HG02938 (cell line): ENCODE measurements around the gene LMNB1.
"Not testable (repeated sequence)": the region's sequence is repeated elsewhere in the genome, so short reads cannot be mapped to it uniquely, and the experiment has no call there.

ENCODE experiments used
- ATAC-seq: cut with Tn5 transposase; IDR thresholded peaks from one replicate; pipeline ENCODE4 v1.9.1; 2021; ENCODE audit warnings: mild to moderate bottlenecking, moderate library complexity; ENCODE audit not compliant: unreplicated experiment

Gene LMNB1

DNA sequence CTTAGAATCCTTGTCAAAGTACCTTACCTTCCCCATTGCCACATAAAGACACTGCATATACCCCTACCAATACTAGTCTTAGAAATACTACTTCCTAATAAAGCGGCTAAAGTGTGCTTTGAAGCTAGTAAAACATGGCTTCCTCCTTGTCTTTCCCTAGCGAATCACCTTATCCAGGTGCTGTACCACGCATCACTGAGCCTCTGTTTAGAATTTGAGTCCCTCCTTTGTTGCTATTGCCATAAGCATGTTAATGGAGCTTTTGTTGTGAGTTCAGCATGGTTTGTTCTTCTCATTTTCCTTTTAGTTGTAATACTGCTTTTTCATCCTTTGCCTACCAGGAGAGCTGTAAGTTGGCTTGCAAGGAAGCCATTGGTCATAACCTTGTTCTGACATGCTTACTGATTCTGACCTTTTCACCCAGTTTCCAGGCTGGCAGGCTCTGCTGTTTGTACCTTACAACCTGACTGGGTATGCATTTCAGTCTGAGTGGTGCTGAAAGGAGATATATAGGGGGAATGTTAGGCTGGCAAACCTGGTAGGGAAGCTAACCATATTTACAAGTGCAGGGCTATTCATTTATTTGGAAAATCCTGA is 49.8 kb downstream of the LMNB1 start:
- ATAC-seq = no peak

DNA sequence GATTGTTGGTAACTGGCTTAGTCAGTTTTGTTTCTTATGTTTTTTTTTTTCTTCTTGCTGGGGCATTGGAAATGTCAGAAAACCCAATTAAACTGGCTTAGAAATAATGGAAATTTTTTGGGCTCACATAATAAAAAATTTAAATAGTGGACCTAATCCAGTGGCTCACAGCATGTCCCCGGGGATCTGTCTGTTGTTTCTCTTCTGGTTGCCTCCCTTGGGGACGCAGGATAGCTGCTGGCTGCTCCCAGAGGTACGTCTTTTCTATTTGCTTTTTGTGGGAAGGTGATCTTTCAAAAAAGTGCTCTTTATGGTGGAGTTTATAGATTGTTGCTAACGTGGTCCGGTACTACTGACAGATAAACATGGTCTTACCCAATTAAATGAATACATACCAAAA is 52.2 kb downstream of the LMNB1 start:
- ATAC-seq = no peak

DNA sequence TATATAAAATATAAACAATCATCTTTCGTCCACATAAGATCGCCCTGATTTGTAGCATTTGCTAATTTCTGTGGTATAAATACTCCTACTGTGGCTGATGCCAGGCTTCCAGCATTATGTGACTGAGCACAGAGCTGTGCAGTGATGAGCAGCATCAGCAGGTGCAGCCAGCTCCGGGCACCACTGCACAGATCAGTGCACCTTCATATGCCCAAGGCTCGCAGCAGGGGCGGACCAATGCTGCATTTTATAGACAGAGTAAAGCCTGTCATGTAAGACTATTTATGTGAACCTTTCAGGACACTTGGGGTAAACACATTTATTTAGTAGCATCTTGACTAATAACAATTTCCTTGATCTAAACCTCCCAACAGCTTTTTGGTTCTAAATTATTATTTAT is 53.1 kb downstream of the LMNB1 start:
- ATAC-seq = no peak

DNA sequence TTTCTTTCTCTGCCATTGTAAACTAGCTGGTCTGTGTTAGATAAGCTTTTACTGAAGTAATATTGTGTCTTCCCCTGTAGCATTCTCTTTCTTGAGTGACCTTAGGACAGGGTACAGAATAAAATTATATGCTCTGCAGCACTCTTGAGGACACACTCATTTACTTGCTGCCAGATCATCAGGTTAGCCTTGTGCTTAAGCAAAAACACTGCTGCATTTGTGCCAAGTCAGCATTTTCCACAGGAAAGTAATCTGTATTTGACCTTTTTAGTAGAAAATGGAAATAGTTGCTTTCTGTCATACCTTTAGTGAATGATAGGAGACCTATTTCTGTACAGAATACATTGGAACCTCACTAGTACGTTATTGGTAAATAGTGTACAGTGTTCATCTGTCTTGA is 54.2 kb downstream of the LMNB1 start:
- no peak for ATAC-seq

DNA sequence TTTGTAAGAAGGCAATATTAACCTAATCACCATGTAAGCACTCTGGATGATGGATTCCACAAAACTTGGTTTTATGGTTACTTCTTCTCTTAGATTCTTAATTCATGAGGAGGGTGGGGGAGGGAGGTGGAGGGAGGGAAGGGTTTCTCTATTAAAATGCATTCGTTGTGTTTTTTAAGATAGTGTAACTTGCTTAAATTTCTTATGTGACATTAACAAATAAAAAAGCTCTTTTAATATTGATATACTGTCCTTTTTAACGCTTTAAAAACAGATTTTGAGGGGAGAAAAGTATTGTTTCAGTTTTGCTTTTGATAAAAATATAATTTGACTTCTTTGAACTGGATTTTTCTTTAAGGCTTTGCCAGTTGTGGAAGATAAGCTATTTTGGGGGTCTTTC is 59.8 kb downstream of the LMNB1 start:
- ATAC-seq = no peak

DNA sequence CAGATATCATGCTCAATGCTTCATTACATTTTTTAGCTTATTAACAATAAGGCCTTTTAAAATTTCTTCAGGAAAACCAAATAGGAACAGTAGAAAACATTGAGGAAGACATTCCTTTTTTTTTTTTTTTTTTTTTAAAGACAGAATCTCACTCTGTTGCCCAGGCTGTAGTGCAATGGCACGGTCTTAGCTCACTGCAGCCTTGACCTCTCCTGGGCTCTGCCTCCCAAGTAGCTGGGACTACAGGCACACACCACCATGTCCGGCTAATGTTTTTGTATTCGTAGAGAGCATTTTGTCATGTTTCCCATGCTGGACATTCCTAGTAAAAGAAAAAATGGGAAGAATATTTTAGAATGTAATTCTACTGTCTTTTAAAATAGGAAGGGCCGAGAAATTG is 60.3 kb downstream of the LMNB1 start:
- ATAC-seq = no peak

DNA sequence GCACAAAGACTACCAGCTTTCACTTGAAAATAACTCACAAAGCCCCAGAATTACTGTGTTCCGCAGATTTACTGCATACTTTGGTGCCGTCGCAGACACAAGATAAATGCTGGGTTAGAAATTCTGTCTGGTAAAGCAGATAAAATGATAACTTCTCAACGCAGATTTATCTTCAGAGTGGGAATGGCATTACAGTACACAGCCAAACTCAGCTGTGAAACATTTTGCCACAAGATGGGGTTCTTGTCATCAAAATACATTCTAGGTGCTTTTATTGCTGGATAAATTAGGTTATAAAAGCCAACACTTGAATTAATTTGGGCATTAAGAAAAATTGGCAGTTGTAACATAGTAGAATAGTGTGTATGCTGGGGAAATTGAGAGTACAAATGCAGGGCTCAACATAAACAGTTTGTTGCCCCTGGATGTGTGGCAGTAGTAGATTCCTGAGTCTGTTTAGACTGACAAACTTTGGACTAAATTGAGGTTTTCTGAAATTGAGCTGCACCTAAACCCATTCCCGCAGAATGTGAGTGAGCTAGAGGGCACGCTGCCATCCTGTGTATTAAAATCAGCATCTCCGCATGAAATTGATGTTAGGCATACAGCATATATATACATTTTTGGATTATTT is 61.1 kb downstream of the LMNB1 start:
- ATAC-seq = no peak

DNA sequence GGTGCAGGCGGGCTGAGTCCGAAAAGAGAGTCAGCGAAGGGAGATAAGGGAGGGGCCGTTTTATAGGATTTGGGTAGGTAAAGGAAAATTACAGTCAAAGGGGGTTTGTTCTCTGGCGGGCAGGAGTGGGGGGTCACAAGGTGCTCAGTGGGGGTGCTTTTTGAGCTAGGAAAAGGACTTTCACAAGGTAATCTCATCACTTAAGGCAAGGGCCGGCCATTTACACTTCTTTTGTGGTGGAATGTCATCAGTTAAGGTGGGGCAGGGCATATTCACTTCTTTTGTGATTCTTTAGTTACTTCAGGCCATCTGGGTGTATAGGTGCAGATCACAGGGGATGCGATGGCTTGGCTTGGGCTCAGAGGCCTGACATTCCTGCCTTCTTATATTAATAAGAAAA is 62.5 kb downstream of the LMNB1 start:
- not testable (repeated sequence) for ATAC-seq

DNA sequence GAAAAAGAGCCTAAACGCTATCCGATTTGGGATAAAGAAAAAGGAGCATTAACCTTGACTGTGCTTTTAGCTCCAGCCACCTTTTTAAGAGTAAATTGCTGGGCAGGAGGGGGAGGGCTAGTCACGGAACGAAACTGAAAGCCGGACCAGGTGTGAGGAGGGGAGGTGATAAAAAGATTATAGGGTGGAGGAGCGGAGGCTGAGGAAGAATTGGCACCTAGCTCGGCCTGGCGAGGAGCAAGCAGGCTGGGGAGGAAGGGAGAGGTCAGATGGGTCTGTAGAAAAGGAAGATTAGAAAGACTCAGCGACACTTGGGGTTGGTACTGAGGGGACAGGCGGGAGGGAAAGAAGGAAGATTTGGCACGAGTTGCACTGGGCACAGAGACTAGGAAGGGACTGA is 66.4 kb downstream of the LMNB1 start:
- ATAC-seq = not testable (repeated sequence)

DNA sequence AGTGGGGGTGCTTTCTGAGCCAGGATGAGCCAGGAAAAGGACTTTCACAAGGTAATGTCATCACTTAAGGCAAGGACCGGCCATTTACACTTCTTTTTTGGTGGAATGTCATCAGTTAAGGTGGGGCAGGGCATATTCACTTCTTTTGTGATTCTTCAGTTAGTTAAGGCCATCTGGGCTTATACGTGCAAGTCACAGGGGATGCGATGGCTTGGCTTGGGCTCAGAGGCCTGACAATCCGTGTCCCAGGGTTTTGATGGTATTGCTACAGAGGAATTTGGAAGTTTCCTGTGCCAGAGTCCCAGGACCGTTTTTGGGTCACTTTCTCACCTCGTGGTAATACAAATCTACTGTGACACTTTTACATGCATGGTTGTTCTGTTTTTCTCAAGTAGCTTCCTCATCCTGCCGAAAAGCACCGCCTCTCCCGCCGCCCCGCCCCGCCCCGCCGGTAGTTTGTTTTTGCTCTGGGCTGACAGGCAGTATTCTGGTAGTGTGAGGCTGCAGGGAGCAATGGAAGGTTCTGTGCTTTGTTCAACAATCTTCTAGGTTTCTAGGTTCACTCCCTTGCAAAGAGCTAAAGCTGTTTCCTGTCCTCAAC is 68.6 kb downstream of the LMNB1 start:
- peak; percentile 59 for ATAC-seq

DNA sequence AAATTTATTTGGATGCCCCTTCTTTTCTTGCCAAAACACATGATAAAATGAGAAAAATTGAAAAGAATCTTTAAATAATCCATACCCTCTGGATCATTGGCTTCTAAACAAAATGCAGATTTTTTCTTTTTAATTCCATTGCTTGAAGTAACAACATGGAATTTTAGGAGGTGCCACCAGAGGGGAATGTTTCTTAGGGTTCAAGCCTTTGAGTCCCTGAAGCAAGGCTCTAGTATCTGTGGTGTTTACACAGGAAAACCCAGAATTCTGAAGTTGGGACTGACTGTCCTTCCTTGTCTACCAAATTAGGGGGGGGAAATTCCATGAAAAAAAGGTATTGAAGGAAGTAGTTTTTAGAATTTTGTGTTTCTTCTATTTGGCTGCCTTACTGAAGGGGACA is 69.4 kb downstream of the LMNB1 start:
- no peak for ATAC-seq

DNA sequence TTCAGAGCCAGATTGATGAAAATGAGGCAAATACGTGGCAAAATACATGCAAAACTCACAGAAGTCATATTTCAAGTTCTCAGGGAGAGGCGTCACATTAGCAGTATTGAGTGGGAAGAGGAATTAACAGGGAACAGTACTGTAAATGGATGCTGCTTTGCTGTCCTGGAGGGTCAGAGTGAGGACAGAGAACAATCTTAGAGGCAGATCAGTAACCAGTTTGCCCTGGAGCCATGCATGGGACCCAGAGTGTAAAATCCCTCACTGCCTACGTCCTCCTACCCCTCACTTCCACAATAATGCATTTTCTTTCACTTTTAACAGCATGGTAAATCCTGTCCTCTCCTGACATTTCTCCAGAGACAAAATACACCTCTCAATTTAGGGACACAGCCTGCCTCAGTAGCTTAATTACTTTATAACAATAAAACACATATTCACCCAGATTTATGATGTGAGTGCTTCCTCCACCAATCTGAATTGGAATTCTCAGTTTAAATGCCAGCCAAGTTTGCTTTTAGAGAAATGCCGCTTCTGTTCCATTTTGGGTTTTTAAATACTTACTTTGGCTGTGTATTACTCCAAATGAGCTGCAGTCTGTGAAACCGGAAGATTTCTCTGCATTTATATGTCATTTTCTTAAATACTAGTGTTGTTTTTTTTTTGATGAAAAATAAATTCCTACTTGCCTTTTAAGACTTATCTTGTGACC is 70.0 kb downstream of the LMNB1 start:
- no peak for ATAC-seq

DNA sequence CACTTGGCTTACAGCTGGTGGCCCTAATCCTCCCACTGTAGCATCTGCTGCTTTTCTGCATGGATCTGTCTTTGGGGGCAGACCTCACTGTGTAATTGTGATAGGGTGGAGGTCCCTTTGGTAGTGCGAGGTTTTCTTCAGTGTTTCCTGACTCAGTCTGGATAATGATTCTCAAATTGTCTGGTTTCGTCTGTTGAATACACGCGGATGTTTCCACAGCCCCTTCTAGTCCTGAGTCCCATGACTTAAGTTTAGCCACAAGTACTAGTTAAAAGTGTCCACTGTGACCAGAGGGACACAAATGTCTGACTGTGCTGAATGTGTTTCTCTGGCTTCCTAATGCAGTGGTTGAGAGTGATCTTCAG is 70.5 kb downstream of the LMNB1 start:
- ATAC-seq = no peak

DNA sequence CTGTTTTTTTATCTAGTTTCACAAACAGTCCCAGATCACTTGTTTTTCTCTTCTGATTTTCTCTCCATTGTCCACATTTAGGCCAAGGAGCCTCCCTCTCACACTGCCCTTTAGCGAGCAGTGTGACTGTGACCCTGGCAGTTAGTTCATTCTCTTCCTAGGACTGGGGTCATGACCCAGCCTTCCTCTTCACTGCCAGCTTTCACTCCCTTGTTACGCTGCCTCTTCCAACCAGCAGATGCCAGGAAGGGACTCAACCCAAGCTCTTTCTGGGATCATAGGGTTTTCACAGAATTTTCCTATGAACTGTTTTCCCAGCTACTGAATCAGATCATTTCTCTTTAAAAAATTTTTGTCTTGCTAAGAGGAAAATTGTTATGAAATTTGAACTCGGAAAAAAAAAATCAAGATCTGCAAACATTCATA is 70.9 kb downstream of the LMNB1 start:
- no peak for ATAC-seq

DNA sequence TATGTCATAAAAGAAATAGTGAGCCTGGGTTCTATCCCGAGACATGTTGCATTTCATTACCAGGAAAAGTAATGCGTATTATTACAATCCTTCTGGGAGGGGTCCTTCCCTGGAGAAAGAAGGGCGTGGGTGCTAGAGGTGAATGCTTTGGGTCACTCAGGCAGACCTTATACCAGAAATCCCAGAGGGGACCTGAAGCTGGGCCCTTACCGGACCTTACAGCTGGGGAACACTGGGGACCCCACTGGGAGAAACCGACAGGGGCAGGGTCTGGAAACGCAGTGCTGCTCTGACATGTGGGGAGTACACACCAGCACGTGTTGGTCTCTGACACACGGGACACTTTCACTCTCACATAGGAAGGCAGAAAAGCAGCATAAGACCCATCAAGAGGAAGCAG is 71.3 kb downstream of the LMNB1 start:
- ATAC-seq = no peak

DNA sequence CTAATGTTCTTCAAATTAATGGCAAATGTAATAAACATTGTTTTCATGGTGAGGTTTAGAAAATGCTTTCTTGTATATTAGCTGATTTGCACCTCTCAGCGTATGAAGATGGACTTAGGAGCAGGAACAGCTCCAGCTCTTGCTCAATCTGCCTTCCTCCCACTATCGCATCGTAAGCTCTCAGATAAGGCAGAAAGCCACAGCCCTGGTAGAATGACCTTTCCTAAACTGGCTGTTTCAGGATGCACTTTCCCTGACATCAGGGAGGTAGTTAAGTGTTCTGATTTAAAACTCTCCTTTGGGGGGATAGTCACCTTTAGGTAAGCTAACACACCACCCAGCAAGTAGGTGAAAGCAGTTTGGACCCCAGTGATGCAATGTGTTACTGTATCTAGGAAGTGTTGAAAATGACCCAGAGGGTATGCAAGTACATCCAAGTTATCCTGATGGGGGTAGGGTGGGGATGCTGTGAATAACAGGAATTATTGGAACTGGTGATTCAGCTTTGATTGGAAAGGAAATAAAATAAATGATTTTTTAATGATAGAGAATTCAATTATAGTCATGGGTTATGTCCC is 72.3 kb downstream of the LMNB1 start:
- no peak for ATAC-seq

DNA sequence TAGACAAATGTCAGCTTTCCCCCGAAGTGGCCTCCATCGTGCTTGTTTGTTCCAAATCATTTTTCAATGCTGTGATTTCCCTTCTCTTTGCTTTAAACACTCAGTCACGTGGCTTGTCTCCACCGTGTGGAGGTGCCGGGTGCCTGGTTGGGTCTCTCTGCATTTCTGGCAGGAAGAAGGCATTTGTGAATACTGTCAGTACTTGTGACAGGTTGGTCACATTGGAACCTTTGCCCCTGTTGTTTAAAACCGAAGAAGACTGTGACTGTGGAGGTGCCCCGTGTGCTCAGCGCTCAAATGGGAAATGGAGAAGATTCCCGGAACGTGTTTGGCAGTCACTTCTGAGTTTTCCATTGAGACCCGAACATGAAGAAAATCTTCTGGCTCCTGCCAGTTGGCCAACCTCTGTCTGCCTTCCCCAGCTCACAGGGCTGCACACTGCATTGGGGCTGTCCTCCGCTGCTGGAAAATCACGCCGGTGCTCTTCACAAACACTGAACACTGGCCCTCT is 74.6 kb downstream of the LMNB1 start:
- peak; percentile 6 for ATAC-seq

DNA sequence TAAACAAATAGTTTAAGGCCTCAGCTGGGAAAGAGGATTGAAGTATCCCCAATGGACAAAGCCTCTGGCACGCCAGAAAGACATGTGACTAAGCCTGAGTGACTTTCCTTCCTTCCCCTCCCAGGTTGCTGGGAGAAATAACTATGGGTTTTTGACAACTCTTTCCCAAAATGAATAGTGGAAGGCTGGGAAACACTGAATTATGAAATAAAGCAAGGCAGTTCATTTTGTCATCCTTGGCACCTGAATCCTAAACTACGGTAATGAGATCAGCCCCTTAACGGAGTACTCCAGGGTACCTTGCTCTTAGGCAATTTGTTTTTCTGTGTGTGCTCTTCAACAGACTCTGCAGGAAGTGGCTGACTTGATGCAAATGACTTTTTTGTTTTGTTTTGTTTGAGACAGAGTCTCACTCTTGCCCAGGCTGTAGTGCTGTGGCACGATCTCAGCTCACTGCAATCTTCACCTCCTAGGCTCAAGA is 75.2 kb downstream of the LMNB1 start:
- peak; percentile 95 for ATAC-seq

DNA sequence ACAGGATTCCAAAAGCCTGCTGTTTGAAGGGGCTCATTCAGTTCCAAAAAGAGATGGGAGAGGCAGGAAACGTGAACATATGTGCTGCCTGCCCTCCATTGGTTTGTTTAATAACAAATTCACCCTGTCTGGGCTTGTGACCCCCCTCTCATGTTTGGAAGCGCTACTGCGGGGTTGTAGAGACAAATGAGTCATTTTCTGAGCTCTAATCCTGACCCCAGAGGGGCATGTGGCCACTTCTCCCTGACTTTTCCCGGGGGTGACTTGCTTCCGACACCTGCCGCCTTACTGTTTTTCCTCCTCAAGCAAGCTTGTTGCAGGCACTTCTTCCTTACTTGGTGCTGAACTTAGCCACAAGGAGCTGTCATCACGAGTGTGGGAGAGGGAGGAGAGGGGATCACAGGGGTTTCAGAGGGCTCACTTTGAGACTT is 75.9 kb downstream of the LMNB1 start:
- no peak for ATAC-seq

DNA sequence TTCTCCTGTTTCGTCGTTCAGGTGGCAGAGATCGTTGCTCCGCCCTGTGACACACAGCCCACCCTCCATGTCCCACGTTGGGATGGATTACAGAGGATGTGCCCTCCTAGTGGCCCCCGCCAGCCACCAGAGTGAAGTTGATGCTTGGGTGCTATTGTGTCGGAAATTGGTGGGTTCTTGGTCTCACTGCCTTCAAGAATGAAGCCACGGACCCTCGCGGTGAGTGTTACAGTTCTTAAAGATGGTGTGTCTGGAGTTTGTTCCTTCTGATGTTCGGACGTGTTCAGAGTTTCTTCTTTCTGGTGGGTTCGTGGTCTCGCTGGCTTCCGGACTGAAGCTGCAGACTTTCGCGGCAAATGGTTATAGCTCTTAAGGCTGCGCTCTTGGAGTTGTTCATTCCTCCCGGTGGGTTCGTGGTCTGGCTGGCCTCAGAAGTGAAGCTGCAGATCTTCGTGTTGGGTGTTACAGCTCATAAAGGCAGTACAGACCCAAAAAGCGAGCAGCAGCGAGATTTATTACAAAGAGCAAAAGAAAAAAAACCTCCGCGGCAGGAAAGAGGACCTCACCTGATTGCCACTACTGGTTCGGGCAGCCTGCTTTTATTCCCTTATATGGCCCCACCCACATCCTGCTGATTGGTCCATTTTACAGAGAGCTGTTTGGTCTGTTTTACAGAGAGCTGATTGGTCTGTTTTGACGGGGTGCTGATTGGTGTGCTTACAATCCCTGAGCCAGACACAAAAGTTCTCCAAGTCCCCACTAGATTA is 76.8 kb downstream of the LMNB1 start:
- ATAC-seq = not testable (repeated sequence)
